Measurements from ENCODE around the gene NUDT14. TPM values are rescaled to one million over a fixed set of nuclear protein-coding genes. Genes with fewer than 3 reads are reported as not detected.

The NUDT14 gene
- total and polyA plus RNA-seq, 2 experiments from 2014 or later: 14.8 to 38.4 TPM

DNA sequence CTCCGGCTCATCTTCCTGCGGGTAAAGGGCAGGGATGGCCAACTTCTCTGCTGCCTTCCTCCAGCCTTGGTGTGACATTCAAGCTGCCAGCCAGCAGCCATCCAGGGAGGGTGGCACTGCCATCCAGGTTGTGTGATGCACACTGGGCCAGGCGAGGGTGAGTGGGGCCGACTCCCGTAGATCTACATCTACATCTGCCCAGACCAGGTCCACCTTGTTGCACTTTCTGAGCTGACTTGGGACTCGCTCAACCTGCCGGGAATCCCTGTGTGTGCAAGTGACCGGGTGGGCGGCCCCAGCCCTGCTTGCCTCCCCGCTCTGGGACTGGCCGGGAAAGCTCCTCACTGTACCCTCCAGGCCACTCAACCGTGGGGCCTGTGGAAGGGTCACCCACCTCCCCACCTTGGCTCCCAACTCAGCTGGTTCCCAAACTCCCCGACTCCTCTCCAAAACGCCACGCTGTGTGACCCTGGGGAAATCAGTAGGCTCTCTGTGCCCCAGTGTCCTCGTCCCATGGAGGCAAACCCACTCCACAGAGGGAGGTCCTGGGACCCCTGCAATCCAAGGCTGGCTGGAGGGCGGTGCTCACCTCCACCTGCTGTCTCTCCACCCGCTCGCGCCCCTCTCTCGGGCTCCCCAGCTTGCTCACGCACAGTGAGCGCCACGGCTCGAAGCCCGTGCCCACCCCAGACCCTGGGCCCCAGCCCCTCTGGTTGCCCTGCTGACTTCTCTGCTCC, 27.2 kb downstream of the NUDT14 start:
- H3K9me3 Mint-ChIP-seq: no peaks in the 10 kb centered on the region
- Histone ChIP-seq H3K27ac (ENCODE audit: low read depth) (no peak overlapping the region), H2AFZ (no peak overlapping the region), H3K4me1 (ENCODE audit: insufficient read depth) (no peaks in the 10 kb centered on the region), H3K9me2 (ENCODE audit: insufficient read depth) (no peaks in the 10 kb centered on the region), H3K79me2 (replicated peaks; ENCODE audit: insufficient read depth) (no peaks in the 10 kb centered on the region), H4K20me1 (replicated peaks; ENCODE audit: insufficient read depth) (no peaks in the 10 kb centered on the region), H3K36me3 (ENCODE audit: insufficient read depth) (no peaks in the 10 kb centered on the region), H3K4me2 (no peak overlapping the region), H3K27me3 (ENCODE audit: insufficient read depth) (no peaks in the 10 kb centered on the region), H3K4me3 (no peak overlapping the region), H3F3A (replicated peaks; ENCODE audit: low read depth) (no peaks in the 10 kb centered on the region)
- TF ChIP-seq, protein P1, sequence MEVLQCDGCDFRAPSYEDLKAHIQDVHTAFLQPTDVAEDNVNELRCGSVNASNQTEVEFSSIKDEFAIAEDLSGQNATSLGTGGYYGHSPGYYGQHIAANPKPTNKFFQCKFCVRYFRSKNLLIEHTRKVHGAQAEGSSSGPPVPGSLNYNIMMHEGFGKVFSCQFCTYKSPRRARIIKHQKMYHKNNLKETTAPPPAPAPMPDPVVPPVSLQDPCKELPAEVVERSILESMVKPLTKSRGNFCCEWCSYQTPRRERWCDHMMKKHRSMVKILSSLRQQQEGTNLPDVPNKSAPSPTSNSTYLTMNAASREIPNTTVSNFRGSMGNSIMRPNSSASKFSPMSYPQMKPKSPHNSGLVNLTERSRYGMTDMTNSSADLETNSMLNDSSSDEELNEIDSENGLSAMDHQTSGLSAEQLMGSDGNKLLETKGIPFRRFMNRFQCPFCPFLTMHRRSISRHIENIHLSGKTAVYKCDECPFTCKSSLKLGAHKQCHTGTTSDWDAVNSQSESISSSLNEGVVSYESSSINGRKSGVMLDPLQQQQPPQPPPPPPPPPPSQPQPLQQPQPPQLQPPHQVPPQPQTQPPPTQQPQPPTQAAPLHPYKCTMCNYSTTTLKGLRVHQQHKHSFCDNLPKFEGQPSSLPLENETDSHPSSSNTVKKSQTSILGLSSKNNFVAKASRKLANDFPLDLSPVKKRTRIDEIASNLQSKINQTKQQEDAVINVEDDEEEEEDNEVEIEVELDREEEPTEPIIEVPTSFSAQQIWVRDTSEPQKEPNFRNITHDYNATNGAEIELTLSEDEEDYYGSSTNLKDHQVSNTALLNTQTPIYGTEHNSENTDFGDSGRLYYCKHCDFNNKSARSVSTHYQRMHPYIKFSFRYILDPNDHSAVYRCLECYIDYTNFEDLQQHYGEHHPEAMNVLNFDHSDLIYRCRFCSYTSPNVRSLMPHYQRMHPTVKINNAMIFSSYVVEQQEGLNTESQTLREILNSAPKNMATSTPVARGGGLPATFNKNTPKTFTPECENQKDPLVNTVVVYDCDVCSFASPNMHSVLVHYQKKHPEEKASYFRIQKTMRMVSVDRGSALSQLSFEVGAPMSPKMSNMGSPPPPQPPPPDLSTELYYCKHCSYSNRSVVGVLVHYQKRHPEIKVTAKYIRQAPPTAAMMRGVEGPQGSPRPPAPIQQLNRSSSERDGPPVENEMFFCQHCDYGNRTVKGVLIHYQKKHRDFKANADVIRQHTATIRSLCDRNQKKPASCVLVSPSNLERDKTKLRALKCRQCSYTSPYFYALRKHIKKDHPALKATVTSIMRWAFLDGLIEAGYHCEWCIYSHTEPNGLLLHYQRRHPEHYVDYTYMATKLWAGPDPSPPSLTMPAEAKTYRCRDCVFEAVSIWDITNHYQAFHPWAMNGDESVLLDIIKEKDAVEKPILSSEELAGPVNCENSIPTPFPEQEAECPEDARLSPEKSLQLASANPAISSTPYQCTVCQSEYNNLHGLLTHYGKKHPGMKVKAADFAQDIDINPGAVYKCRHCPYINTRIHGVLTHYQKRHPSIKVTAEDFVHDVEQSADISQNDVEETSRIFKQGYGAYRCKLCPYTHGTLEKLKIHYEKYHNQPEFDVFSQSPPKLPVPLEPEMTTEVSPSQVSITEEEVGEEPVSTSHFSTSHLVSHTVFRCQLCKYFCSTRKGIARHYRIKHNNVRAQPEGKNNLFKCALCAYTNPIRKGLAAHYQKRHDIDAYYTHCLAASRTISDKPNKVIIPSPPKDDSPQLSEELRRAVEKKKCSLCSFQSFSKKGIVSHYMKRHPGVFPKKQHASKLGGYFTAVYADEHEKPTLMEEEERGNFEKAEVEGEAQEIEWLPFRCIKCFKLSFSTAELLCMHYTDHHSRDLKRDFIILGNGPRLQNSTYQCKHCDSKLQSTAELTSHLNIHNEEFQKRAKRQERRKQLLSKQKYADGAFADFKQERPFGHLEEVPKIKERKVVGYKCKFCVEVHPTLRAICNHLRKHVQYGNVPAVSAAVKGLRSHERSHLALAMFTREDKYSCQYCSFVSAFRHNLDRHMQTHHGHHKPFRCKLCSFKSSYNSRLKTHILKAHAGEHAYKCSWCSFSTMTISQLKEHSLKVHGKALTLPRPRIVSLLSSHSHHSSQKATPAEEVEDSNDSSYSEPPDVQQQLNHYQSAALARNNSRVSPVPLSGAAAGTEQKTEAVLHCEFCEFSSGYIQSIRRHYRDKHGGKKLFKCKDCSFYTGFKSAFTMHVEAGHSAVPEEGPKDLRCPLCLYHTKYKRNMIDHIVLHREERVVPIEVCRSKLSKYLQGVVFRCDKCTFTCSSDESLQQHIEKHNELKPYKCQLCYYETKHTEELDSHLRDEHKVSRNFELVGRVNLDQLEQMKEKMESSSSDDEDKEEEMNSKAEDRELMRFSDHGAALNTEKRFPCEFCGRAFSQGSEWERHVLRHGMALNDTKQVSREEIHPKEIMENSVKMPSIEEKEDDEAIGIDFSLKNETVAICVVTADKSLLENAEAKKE (CRISPR knock-in tag; IDR thresholded peaks at IDR 0.05): no peak
- TF ChIP-seq POLR2AphosphoS5 (IDR thresholded peaks at IDR 0.05; ENCODE audit: low read depth) (no peak), ZNF114 (CRISPR knock-in tag; IDR thresholded peaks at IDR 0.05) (no peak), JUNB (IDR thresholded peaks at IDR 0.05; ENCODE audit: unreplicated experiment) (no peak)
- TF ChIP-seq, protein P2, sequence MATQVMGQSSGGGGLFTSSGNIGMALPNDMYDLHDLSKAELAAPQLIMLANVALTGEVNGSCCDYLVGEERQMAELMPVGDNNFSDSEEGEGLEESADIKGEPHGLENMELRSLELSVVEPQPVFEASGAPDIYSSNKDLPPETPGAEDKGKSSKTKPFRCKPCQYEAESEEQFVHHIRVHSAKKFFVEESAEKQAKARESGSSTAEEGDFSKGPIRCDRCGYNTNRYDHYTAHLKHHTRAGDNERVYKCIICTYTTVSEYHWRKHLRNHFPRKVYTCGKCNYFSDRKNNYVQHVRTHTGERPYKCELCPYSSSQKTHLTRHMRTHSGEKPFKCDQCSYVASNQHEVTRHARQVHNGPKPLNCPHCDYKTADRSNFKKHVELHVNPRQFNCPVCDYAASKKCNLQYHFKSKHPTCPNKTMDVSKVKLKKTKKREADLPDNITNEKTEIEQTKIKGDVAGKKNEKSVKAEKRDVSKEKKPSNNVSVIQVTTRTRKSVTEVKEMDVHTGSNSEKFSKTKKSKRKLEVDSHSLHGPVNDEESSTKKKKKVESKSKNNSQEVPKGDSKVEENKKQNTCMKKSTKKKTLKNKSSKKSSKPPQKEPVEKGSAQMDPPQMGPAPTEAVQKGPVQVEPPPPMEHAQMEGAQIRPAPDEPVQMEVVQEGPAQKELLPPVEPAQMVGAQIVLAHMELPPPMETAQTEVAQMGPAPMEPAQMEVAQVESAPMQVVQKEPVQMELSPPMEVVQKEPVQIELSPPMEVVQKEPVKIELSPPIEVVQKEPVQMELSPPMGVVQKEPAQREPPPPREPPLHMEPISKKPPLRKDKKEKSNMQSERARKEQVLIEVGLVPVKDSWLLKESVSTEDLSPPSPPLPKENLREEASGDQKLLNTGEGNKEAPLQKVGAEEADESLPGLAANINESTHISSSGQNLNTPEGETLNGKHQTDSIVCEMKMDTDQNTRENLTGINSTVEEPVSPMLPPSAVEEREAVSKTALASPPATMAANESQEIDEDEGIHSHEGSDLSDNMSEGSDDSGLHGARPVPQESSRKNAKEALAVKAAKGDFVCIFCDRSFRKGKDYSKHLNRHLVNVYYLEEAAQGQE (IDR thresholded peaks at IDR 0.05; ENCODE audit: unreplicated experiment): no peak
- DNase-seq (ENCODE audit: low spot score) (no peak), ATAC-seq (no peak)
- no peak overlapping the region for H3K4me3 Mint-ChIP-seq
- H3K4me1 Mint-ChIP-seq: peaks cover 2% of the 10 kb centered on the region; the same call in 1 of the 3 replicates
- peaks cover 12% of the 10 kb centered on the region for H3K27me3 Mint-ChIP-seq (ENCODE audit: insufficient read depth, low read depth, poor library complexity)
- no peaks in the 10 kb centered on the region for H3K36me3 Mint-ChIP-seq (ENCODE audit: low read depth)
- no peak overlapping the region for H3K27ac Mint-ChIP-seq
